ENCODE data around the gene ZNF283. TPM values are rescaled to one million over a fixed set of nuclear protein-coding genes. Genes with fewer than 3 reads are reported as not detected.

The ZNF283 gene
- total and polyA plus RNA-seq, 2 donors (not counting 1 experiment from before 2014, with no cell fraction given): 2.1 to 20.8 TPM

DNA sequence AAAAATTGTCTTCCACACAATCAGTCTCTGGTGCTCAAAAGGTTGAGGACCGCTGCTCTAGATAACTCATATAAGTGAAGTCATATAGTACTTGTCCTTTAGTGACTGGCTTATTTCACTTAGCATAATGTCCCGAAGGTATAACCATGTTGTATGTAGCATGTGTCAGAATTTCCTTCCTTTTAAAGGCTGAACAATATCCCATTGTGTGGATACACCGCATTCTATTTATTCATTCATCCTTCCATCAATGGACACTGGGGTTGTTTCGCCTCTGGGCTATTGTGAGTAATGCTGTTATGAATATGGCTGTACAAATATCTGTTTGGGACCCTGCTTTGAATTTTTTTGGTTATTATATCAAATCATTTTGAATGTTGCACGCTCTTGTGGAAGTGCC, 20.3 kb upstream of the ZNF283 start:
- no peak overlapping the region for H3K27ac Mint-ChIP-seq

GRCh38 chr19:43807651-43808050, 19.5 kb upstream of the ZNF283 start:
- ChIA-PET POLR2A (no interaction called here), CTCF (interaction anchor here (10.4 kb wide), 1 partner anchor 63 kb away, joined by 96 read pairs; no protein-coding TSS in a partner anchor)
- no peaks in the 10 kb centered on the region for H3K36me3 ChIP-seq (replicated peaks in 1 of 2; ENCODE audit: control extremely low read depth in 1 of 2, control insufficient read depth in 1 of 2, extremely low read depth in 1 of 2, insufficient read depth in 2 of 2, low read length in 1 of 2)
- no peak overlapping the region for H2AFZ ChIP-seq (ENCODE audit: insufficient read depth, low read depth, low read length, poor library complexity, severe bottlenecking)
- H3K4me1 ChIP-seq (ENCODE audit: control insufficient read depth in 2 of 2, insufficient read depth in 2 of 2, low read length in 2 of 2): no peaks in the 10 kb centered on the region
- no peak overlapping the region for H3K4me2 ChIP-seq (replicated peaks; ENCODE audit: low read depth, low read length, poor library complexity, severe bottlenecking)
- TF ChIP-seq EZH2 (IDR thresholded peaks at IDR 0.05; ENCODE audit: borderline replicate concordance, insufficient read depth, low read depth, low read length, poor library complexity, severe bottlenecking) (no peak), CTCF (IDR thresholded peaks at IDR 0.05) (no peak)
- no peak for ATAC-seq (ENCODE audit: low read depth)
- no peak for DNase-seq
- peaks cover 0 to 1% (median 0%) of the 10 kb centered on the region in 3 donors for H3K9me3 ChIP-seq (ENCODE audit: control extremely low read depth in 1 of 3, control insufficient read depth in 2 of 3, insufficient read depth in 1 of 3, low read length in 2 of 3)
- H3K4me3 Mint-ChIP-seq: no peak overlapping the region
- H3K9me3 Mint-ChIP-seq (ENCODE audit: insufficient read depth): no peaks in the 10 kb centered on the region
- no peak overlapping the region for H3K4me3 ChIP-seq (ENCODE audit: control extremely low read depth in 1 of 5, extremely low read depth in 1 of 5, insufficient read depth in 1 of 5, low read depth in 2 of 5, low read length in 4 of 5)
- H3K4me1 Mint-ChIP-seq: no peaks in the 10 kb centered on the region
- H3K27ac Mint-ChIP-seq: no peak overlapping the region
- H3K27me3 ChIP-seq (replicated peaks in 1 of 4; ENCODE audit: control extremely low read depth in 1 of 4, control insufficient read depth in 3 of 4, insufficient read depth in 4 of 4, low read length in 3 of 4): peaks cover 0 to 6% (median 1%) of the 10 kb centered on the region in 4 experiments
- peaks cover 34% of the 10 kb centered on the region for H3K27me3 Mint-ChIP-seq
- H3K79me2 ChIP-seq (ENCODE audit: control insufficient read depth, insufficient read depth, low read length): no peaks in the 10 kb centered on the region
- intact Hi-C loops (cut with micrococcal nuclease): no loop called here
- no peak overlapping the region for H3K27ac ChIP-seq (ENCODE audit: low read length in 2 of 2)
- H4K20me1 ChIP-seq (ENCODE audit: control insufficient read depth, insufficient read depth, low read length, poor library complexity, severe bottlenecking): no peaks in the 10 kb centered on the region
- H3K9ac ChIP-seq (ENCODE audit: low read length): no peak overlapping the region

More for the DNA sequence above, 20.3 kb upstream of the ZNF283 start:
- POLR2A ChIA-PET: no interaction called here
- WGBS (ENCODE audit: insufficient coverage): no CpG with 5 or more reads among the region's 5 CpGs
- no peak overlapping the region for H3K4me3 ChIP-seq (ENCODE audit: control extremely low read depth in 1 of 5, extremely low read depth in 1 of 5, insufficient read depth in 1 of 5, low read depth in 2 of 5, low read length in 4 of 5)
- H3K4me1 Mint-ChIP-seq: no peaks in the 10 kb centered on the region
- H3K4me3 Mint-ChIP-seq: no peak overlapping the region
- H3K9me3 ChIP-seq (ENCODE audit: control extremely low read depth in 1 of 3, control insufficient read depth in 2 of 3, insufficient read depth in 1 of 3, low read length in 2 of 3): peaks cover 0 to 1% (median 0%) of the 10 kb centered on the region in 3 donors
- no peak overlapping the region for H3K4me2 ChIP-seq (replicated peaks; ENCODE audit: low read depth, low read length, poor library complexity, severe bottlenecking)
- H2AFZ ChIP-seq (ENCODE audit: insufficient read depth, low read depth, low read length, poor library complexity, severe bottlenecking): no peak overlapping the region
- intact Hi-C loops (cut with micrococcal nuclease): no loop called here
- H3K27me3 Mint-ChIP-seq: peaks cover 26% of the 10 kb centered on the region
- no peak overlapping the region for H3K9ac ChIP-seq (ENCODE audit: low read length)
- H3K9me3 Mint-ChIP-seq (ENCODE audit: insufficient read depth): no peaks in the 10 kb centered on the region
- no peak overlapping the region for H3K27ac ChIP-seq (ENCODE audit: low read length in 2 of 2)
- no peak for DNase-seq
- H3K79me2 ChIP-seq (ENCODE audit: control insufficient read depth, insufficient read depth, low read length): no peaks in the 10 kb centered on the region
- no peaks in the 10 kb centered on the region for H3K4me1 ChIP-seq (ENCODE audit: control insufficient read depth in 2 of 2, insufficient read depth in 2 of 2, low read length in 2 of 2)
- no peak for ATAC-seq (ENCODE audit: low read depth)
- CTCF ChIA-PET: interaction anchor here (1.4 to 10.4 kb wide), 2 partner anchors 63 to 360 kb away, joined by 4 to 96 read pairs; no protein-coding TSS in a partner anchor
- no peaks in the 10 kb centered on the region for H4K20me1 ChIP-seq (ENCODE audit: control insufficient read depth, insufficient read depth, low read length, poor library complexity, severe bottlenecking)
- H3K36me3 ChIP-seq (replicated peaks in 1 of 2; ENCODE audit: control extremely low read depth in 1 of 2, control insufficient read depth in 1 of 2, extremely low read depth in 1 of 2, insufficient read depth in 2 of 2, low read length in 1 of 2): no peaks in the 10 kb centered on the region
- H3K27me3 ChIP-seq (replicated peaks in 1 of 4; ENCODE audit: control extremely low read depth in 1 of 4, control insufficient read depth in 3 of 4, insufficient read depth in 4 of 4, low read length in 3 of 4): peaks cover 0 to 6% (median 1%) of the 10 kb centered on the region in 4 experiments
- TF ChIP-seq CTCF (IDR thresholded peaks at IDR 0.05) (no peak), EZH2 (IDR thresholded peaks at IDR 0.05; ENCODE audit: borderline replicate concordance, insufficient read depth, low read depth, low read length, poor library complexity, severe bottlenecking) (no peak)
